Neutrophil (primary cell): ENCODE measurements around the gene LYPD1.
"Not testable (repeated sequence)": the region's sequence is repeated elsewhere in the genome, so short reads cannot be mapped to it uniquely, and the experiment has no call there.

Experiments
- H3K27ac ChIP-seq: fragments of 200-600 bp; sonication (generic); 2 replicates; pipeline ENCODE4 v1.5.1; 2016; ENCODE audit warnings: mild to moderate bottlenecking, moderate library complexity
- H3K27me3 ChIP-seq: fragments of 200-600 bp; sonication (generic); 2 replicates; pipeline ENCODE4 v1.6.0; 2016; ENCODE audit warnings: mild to moderate bottlenecking
- H3K36me3 ChIP-seq: fragments of 200-600 bp; sonication (generic); 2 replicates; pipeline ENCODE4 v1.5.1; 2017
- H3K4me1 ChIP-seq, 2 experiments: fragments of 200-600 bp in 1 of 2; sonication (generic) in 1 of 2; 1 replicate in 1 of 2; 2 replicates in 1 of 2; pipeline versions ENCODE4 v1.5.1 to v1.6.1; 2013 to 2016; ENCODE audit warnings: low read depth in 1 of 2, low read length in 1 of 2, mild to moderate bottlenecking in 1 of 2, moderate library complexity in 1 of 2; ENCODE audit not compliant: control insufficient read depth in 1 of 2, insufficient read depth in 1 of 2
- H3K4me3 ChIP-seq, 2 experiments: fragments of 200-600 bp in 1 of 2; sonication (generic) in 1 of 2; 1 replicate in 1 of 2; 2 replicates in 1 of 2; pipeline ENCODE4 v1.5.1; 2013 to 2016; ENCODE audit warnings: low read depth in 1 of 2, low read length in 1 of 2, mild to moderate bottlenecking in 1 of 2, moderate library complexity in 1 of 2
- H3K9me3 ChIP-seq: fragments of 200-600 bp; sonication (generic); 2 replicates; pipeline ENCODE4 v1.5.1; 2016
- CTCF ChIP-seq: fragments of 200-600 bp; sonication (generic); IDR thresholded peaks from 2 replicates; pipeline ENCODE4 v1.5.1; 2016; ENCODE audit warnings: antibody characterized with exemption

Gene LYPD1

GRCh38 chr2:132701810-132702209 is 31.8 kb upstream of the LYPD1 start:
- H3K4me3 ChIP-seq: no peak overlapping the region
- H3K4me1 ChIP-seq: no peaks in the 10 kb centered on the region
- H3K36me3 ChIP-seq: no peaks in the 10 kb centered on the region
- no peak for TF ChIP-seq CTCF
- H3K27me3 ChIP-seq: no peaks in the 10 kb centered on the region
- no peak overlapping the region for H3K27ac ChIP-seq
- H3K9me3 ChIP-seq: no peaks in the 10 kb centered on the region

- H3K9me3 ChIP-seq, H3K36me3 ChIP-seq, H3K27ac ChIP-seq, H3K4me3 ChIP-seq, H3K4me1 ChIP-seq, H3K27me3 ChIP-seq: not testable (repeated sequence)
Measured at GRCh38 chr2:132699802-132700201, 29.8 kb upstream of the LYPD1 start.

GRCh38 chr2:132698347-132698746 is 28.3 kb upstream of the LYPD1 start:
- not testable (repeated sequence) for H3K27me3 ChIP-seq, H3K4me1 ChIP-seq, H3K36me3 ChIP-seq, H3K27ac ChIP-seq, H3K9me3 ChIP-seq, H3K4me3 ChIP-seq

- no peaks in the 10 kb centered on the region for H3K9me3 ChIP-seq
Measured at GRCh38 chr2:132697556-132698205, 27.7 kb upstream of the LYPD1 start.

GRCh38 chr2:132692816-132693215 is 22.8 kb upstream of the LYPD1 start:
- Histone ChIP-seq H3K27ac (no peak overlapping the region), H3K4me3 (no peak overlapping the region), H3K36me3 (no peaks in the 10 kb centered on the region), H3K9me3 (no peaks in the 10 kb centered on the region), H3K4me1 (no peaks in the 10 kb centered on the region), H3K27me3 (no peaks in the 10 kb centered on the region)
- TF ChIP-seq CTCF: no peak

More at GRCh38 chr2:132697556-132698205, 27.7 kb upstream of the LYPD1 start:
- H3K4me1 ChIP-seq: no peaks in the 10 kb centered on the region
- H3K36me3 ChIP-seq: no peaks in the 10 kb centered on the region
- H3K27me3 ChIP-seq: no peaks in the 10 kb centered on the region
- no peak overlapping the region for H3K4me3 ChIP-seq
- H3K27ac ChIP-seq: no peak overlapping the region
- no peak for TF ChIP-seq CTCF

- no peaks in the 10 kb centered on the region for H3K27me3 ChIP-seq
- H3K27ac ChIP-seq: no peak overlapping the region
- TF ChIP-seq CTCF: no peak
- H3K36me3 ChIP-seq: no peaks in the 10 kb centered on the region
- no peaks in the 10 kb centered on the region for H3K9me3 ChIP-seq
- H3K4me1 ChIP-seq: no peaks in the 10 kb centered on the region
- no peak overlapping the region for H3K4me3 ChIP-seq
Measured at GRCh38 chr2:132691556-132691955, 21.6 kb upstream of the LYPD1 start.
